Lung (tissue), 12 donors: Measurements from ENCODE around the gene EDAR. TPM values are rescaled to one million over a fixed set of nuclear protein-coding genes. Genes with fewer than 3 reads are reported as not detected.
A peak's percentile ranks its signal among the peaks of the same experiment; 100 is the strongest.

Experiments
- ATAC-seq: fragments of 200-7000 bp; cut with Tn5 transposase; one replicate; pipeline ENCODE4 v1.9.1; 2020; ENCODE audit warnings: moderate number of reproducible peaks; ENCODE audit not compliant: insufficient read depth, low FRiP score
- DNase-seq, 3 donors: peaks; one replicate each; pipeline ENCODE4 v3.0.0-alpha.2; 2013 to 2017
- H3K27ac ChIP-seq, 2 donors: one replicate each; pipeline ENCODE4 v1.5.1; 2013; ENCODE audit warnings: mild to moderate bottlenecking in 2 of 2, moderate library complexity in 2 of 2, control low read depth in 1 of 2, inconsistent platforms in 1 of 2, low read depth in 1 of 2, low read length in 1 of 2
- H3K27me3 ChIP-seq, 3 donors: one replicate each; pipeline ENCODE4 v1.5.1; 2013; ENCODE audit warnings: low read length in 2 of 3; ENCODE audit not compliant: control insufficient read depth in 3 of 3, insufficient read depth in 3 of 3
- H3K36me3 ChIP-seq, 4 donors: one replicate each; pipeline ENCODE4 v1.5.1; 2013; ENCODE audit warnings: low read length in 4 of 4, mild to moderate bottlenecking in 1 of 4, moderate library complexity in 1 of 4; ENCODE audit not compliant: control insufficient read depth in 4 of 4, insufficient read depth in 4 of 4
- H3K4me1 ChIP-seq, 5 donors: one replicate each; pipeline ENCODE4 v1.5.1; 2013; ENCODE audit warnings: low read length in 5 of 5, mild to moderate bottlenecking in 2 of 5, moderate library complexity in 1 of 5; ENCODE audit not compliant: control insufficient read depth in 5 of 5, insufficient read depth in 5 of 5
- H3K4me3 ChIP-seq: one replicate; pipeline ENCODE4 v1.5.1; 2013; ENCODE audit warnings: mild to moderate bottlenecking, control low read depth, moderate library complexity
- H3K9ac ChIP-seq, 2 donors: one replicate each; pipeline ENCODE4 v1.5.1; 2013; ENCODE audit warnings: low read length in 2 of 2, control low read depth in 1 of 2; ENCODE audit not compliant: insufficient read depth in 1 of 2
- H3K9me3 ChIP-seq, 4 donors: one replicate each; pipeline ENCODE4 v1.5.1; 2013; ENCODE audit warnings: low read length in 3 of 4, mild to moderate bottlenecking in 1 of 4, moderate library complexity in 1 of 4; ENCODE audit not compliant: control insufficient read depth in 4 of 4, insufficient read depth in 3 of 4
- WGBS, 2 donors: extraction: QIAGEN DNeasy Blood & Tissue Kit; methylation state at CpG; one replicate each; pipeline ENCODE4 v1.1.7; 2013; 5-methylcytosine and 5-hydroxymethylcytosine counted together
- polyA plus RNA-seq, 2 donors: library from polyadenylated mRNA; stranded (reverse); fragments of 200-250 nt; gene quantifications; one replicate each; pipeline ENCODE4 v1.2.1, GENCODE V29; 2013
- total RNA-seq, 2 donors: library from RNA; depleted of rRNA in 1 of 2; stranded (reverse); fragments of >200 nt in 1 of 2; gene quantifications; one replicate each; pipeline ENCODE4 v1.2.1, GENCODE V29; 2014 to 2021
- TF ChIP-seq, protein P1 (sequence below): IDR thresholded peaks from 2 replicates; pipeline ENCODE4 v1.5.1; 2012; ENCODE audit warnings: mild to moderate bottlenecking; ENCODE audit errors: control extremely low read depth, extremely low read depth
- donor health status: control.
- donor health status: control.
- donor health status: Bipolar disorder and iron deficiency.
- donor health status: healthy.
- donor health status: DM: yes; HTN: yes; CAD: no.

The EDAR gene
- total and polyA plus RNA-seq, 4 donors: 0.02 to 0.37 (median 0.10) TPM; not detected in 1

DNA sequence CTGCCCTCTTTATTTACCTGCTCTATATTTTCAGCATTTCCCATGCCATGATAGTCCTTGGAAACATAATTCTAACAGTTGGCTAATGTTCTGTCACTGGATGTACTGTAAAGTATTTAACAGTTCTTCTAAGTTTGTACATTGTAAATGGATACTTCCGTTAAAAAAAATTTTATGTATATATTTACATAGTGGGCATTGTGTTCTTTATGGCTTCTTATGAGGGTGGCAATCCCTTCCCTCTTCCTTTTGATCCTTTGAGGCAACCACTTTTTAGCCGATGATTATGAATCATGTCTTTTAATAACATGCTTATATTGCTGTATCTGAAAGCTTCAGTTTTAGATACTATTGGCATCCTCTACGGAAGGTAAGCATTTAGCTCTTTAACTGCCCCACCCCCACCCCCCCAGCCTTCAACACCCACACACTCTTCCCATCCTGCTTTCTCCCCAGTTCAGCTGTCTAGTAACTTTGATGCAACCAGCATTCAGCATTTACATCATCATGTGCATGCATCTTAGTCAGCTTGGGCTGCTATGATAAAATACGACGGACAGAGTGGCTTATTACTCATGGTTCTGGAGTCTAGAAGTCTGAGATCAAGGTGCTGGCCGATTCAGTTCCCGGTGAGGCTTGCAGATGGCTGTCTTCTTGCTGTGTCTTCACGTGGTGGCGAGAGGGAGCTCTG is 21.0 kb upstream of the EDAR start:
- Histone ChIP-seq H3K4me3 (no peak overlapping the region), H3K27me3 (no peaks in the 10 kb centered on the region), H3K4me1 (no peaks in the 10 kb centered on the region), H3K27ac (no peak overlapping the region), H3K36me3 (no peaks in the 10 kb centered on the region), H3K9me3 (no peaks in the 10 kb centered on the region), H3K9ac (no peak overlapping the region)
- 76 to 77% methylated on average over 9 of the region's 9 CpGs for WGBS, 2 donors
- no peak for ATAC-seq
- no peak for DNase-seq
- TF ChIP-seq, protein P1, sequence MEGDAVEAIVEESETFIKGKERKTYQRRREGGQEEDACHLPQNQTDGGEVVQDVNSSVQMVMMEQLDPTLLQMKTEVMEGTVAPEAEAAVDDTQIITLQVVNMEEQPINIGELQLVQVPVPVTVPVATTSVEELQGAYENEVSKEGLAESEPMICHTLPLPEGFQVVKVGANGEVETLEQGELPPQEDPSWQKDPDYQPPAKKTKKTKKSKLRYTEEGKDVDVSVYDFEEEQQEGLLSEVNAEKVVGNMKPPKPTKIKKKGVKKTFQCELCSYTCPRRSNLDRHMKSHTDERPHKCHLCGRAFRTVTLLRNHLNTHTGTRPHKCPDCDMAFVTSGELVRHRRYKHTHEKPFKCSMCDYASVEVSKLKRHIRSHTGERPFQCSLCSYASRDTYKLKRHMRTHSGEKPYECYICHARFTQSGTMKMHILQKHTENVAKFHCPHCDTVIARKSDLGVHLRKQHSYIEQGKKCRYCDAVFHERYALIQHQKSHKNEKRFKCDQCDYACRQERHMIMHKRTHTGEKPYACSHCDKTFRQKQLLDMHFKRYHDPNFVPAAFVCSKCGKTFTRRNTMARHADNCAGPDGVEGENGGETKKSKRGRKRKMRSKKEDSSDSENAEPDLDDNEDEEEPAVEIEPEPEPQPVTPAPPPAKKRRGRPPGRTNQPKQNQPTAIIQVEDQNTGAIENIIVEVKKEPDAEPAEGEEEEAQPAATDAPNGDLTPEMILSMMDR: no peak

DNA sequence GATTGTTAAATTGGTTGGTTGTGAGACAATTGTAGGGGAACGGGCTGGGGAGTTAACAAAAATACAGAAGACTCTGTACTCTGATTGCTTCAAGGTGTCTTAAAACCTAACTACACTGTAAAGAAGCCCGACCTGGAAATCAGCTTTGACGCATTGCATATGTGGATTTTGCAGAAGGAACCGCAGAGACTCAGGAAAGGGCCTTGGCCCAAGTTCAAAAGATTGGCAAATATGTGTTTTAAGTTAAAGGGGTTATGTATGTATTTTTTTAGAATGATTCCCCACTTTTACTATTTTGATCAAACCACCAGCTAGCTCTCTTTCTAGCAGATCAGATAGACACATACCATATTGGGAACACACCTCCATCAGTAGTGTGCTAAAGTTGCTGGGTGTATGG is 18.0 kb upstream of the EDAR start:
- 36 to 69% methylated on average over 4 of the region's 4 CpGs for WGBS, 2 donors
- Histone ChIP-seq H3K27ac (no peak overlapping the region), H3K4me1 (no peaks in the 10 kb centered on the region), H3K9me3 (no peaks in the 10 kb centered on the region), H3K27me3 (no peaks in the 10 kb centered on the region), H3K9ac (no peak overlapping the region), H3K36me3 (no peaks in the 10 kb centered on the region), H3K4me3 (no peak overlapping the region)
- DNase-seq (no peak), ATAC-seq (no peak)
- TF ChIP-seq, protein P1: no peak

DNA sequence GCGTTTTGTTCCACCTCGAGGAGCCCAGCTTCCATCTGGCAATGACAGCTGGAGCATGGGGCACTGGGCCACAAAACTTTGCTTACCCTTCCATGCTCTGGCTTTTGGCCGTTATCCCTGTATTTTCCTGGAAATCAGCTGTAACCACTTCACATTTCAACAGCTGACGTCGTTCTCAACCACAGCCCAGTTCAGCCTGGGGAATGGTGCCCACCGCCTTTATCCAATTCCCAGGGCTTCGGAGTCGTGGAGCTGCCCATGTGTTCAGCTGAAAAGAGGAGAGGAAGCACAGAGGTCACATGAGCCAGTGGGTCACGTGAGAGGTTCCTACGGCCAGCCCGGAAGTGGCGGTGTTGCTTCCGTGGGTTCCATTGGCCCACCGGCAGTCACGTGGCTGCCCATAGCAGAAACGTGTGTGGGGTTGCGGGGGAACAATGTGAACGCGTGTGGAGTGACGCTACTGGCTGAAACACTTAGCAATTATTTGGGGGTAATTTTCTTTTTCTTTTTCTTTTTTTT is 16.7 kb upstream of the EDAR start:
- Histone ChIP-seq H3K4me3 (no peak overlapping the region), H3K4me1 (no peaks in the 10 kb centered on the region), H3K27ac (no peak overlapping the region), H3K9ac (no peak overlapping the region), H3K36me3 (no peaks in the 10 kb centered on the region), H3K27me3 (no peaks in the 10 kb centered on the region), H3K9me3 (no peaks in the 10 kb centered on the region)
- TF ChIP-seq, protein P1: no peak
- ATAC-seq: no peak
- peak in 1 of 3 donors; percentile 45 for DNase-seq
- WGBS, 2 donors: 85 to 86% methylated on average over 20 of the region's 20 CpGs
